HepG2 (cell line): ENCODE data around the gene PFN2. TPM values are rescaled to one million over a fixed set of nuclear protein-coding genes. Genes with fewer than 3 reads are reported as not detected.
"Not testable (repeated sequence)": the region's sequence is repeated elsewhere in the genome, so short reads cannot be mapped to it uniquely, and the experiment has no call there.

ENCODE experiments used
- ATAC-seq: fragments of 200-7000 bp; cut with Tn5 transposase; 3 replicates; pipeline ENCODE4 v1.9.1; 2020; ENCODE audit warnings: mild to moderate bottlenecking, moderate library complexity
- BruUV-seq: library from RNA; stranded (reverse); fragments of 400-500 nt; replicated peaks from 2 replicates; lab custom pipeline; 2021; lab: Mats Ljungman, UMichigan
- CTCF ChIA-PET: fragments of 300-600 bp; formaldehyde crosslinking; extraction: SDS; loops from one replicate; lab custom pipeline; 2021; ENCODE audit warnings: low total read pairs, inconsistent platforms, low intra/inter-chr PET ratio; lab: Yijun Ruan, JAX
- POLR2A ChIA-PET: fragments of 350-600 bp; sonication (Branson Sonifier 250); formaldehyde crosslinking; loops from one replicate; lab custom pipeline; 2020; ENCODE audit warnings: antibody characterized with exemption, inconsistent platforms; lab: Yijun Ruan, JAX
- DNase-seq: peaks from one replicate; pipeline ENCODE4 v3.0.0-alpha.2; 2015; ENCODE audit warnings: low spot score
- FAIRE-seq: peaks from 3 replicates; lab custom pipeline; 2011; peaks lifted over from hg19 to GRCh38; lab: Jason Lieb, UNC
- H2AFZ ChIP-seq: one replicate; pipeline ENCODE4 v1.6.1; 2011; ENCODE audit warnings: low read length, inconsistent platforms
- H3K27ac ChIP-seq: fragments of 300-600 bp; 3 replicates; pipeline ENCODE4 v1.8.0; 2011; ENCODE audit warnings: mixed run types, mild to moderate bottlenecking, mixed read lengths, low read length, inconsistent platforms; ENCODE audit not compliant: insufficient read depth; ENCODE audit errors: extremely low read length
- H3K27me3 ChIP-seq, 2 experiments: fragments of 200-600 bp in 1 of 2; 2 replicates in 1 of 2; 3 replicates in 1 of 2; pipeline versions ENCODE4 v1.6.0 to v1.8.0; 2011; ENCODE audit warnings: low read length in 2 of 2, mild to moderate bottlenecking in 2 of 2, moderate library complexity in 2 of 2, inconsistent platforms in 1 of 2; ENCODE audit not compliant: insufficient read depth in 2 of 2, control insufficient read depth in 1 of 2
- H3K36me3 ChIP-seq, 2 experiments: fragments of 200-600 bp in 1 of 2; replicated peaks in 1 of 2; 2 replicates in 1 of 2; 3 replicates in 1 of 2; pipeline versions ENCODE4 v1.5.1 to v1.8.0; 2011; ENCODE audit warnings: low read length in 2 of 2, inconsistent platforms in 1 of 2; ENCODE audit not compliant: insufficient read depth in 2 of 2, control insufficient read depth in 1 of 2
- H3K4me1 ChIP-seq: 2 replicates; pipeline ENCODE4 v1.5.1; 2012; ENCODE audit warnings: low read length, inconsistent platforms; ENCODE audit not compliant: insufficient read depth
- H3K4me2 ChIP-seq: 2 replicates; pipeline ENCODE4 v1.6.0; 2011; ENCODE audit warnings: low read depth, low read length, inconsistent platforms
- H3K4me3 ChIP-seq, 3 experiments: fragments of 200-600 bp in 1 of 3; sonication (generic), shearing (Covaris generic) in 1 of 3; replicated peaks in 1 of 3; 2 replicates each; pipeline ENCODE4 v1.5.1; 2011 to 2016; ENCODE audit warnings: low read length in 3 of 3, inconsistent platforms in 2 of 3, low read depth in 2 of 3, mild to moderate bottlenecking in 2 of 3, control low read depth in 1 of 3, mixed read lengths in 1 of 3; ENCODE audit not compliant: insufficient read depth in 1 of 3
- H3K79me2 ChIP-seq: one replicate; pipeline ENCODE4 v1.6.1; 2011; ENCODE audit warnings: low read length, inconsistent platforms; ENCODE audit not compliant: insufficient read depth
- H3K9ac ChIP-seq: 2 replicates; pipeline ENCODE4 v1.6.0; 2011; ENCODE audit warnings: mild to moderate bottlenecking, low read depth, low read length, inconsistent platforms; ENCODE audit not compliant: insufficient read depth
- H3K9me3 ChIP-seq: 2 replicates; pipeline ENCODE4 v1.5.1; 2012; ENCODE audit warnings: mild to moderate bottlenecking, low read length
- H4K20me1 ChIP-seq: 2 replicates; pipeline ENCODE4 v1.6.0; 2011; ENCODE audit warnings: inconsistent platforms, mild to moderate bottlenecking, low read length, moderate library complexity; ENCODE audit not compliant: insufficient read depth
- CREM ChIP-seq, 2 experiments: sonication (generic) in 1 of 2; formaldehyde crosslinking in 1 of 2; IDR thresholded peaks; 2 replicates each; pipeline versions ENCODE4 v1.4.0 to v1.6.1; 2016 to 2020; ENCODE audit warnings: antibody characterized with exemption in 1 of 2, mild to moderate bottlenecking in 1 of 2, missing genetic modification reagents in 1 of 2
- E2F2 ChIP-seq: sonication (generic); formaldehyde crosslinking; IDR thresholded peaks from 2 replicates; pipeline ENCODE4 v1.4.0; 2020; ENCODE audit warnings: missing genetic modification reagents, borderline replicate concordance
- MAFF ChIP-seq: IDR thresholded peaks from 2 replicates; pipeline ENCODE4 v1.6.1; 2011; ENCODE audit warnings: low read depth, low read length, improper control_type of control experiment
- MAFK ChIP-seq, 2 experiments: IDR thresholded peaks in 1 of 2; conservative IDR thresholded peaks in 1 of 2; 2 replicates each; pipeline ENCODE4 v1.6.1; 2011; ENCODE audit warnings: improper control_type of control experiment in 2 of 2, low read length in 2 of 2
- PRMT3 ChIP-seq: sonication (generic); formaldehyde crosslinking; IDR thresholded peaks from 2 replicates; pipeline ENCODE4 v1.8.1; 2022; ENCODE audit warnings: low read depth, mild to moderate bottlenecking, moderate library complexity, missing genetic modification reagents, borderline replicate concordance
- TBP ChIP-seq: sonication (generic); formaldehyde crosslinking; IDR thresholded peaks from 2 replicates; pipeline ENCODE4 v1.5.0; 2020; ENCODE audit warnings: missing genetic modification reagents
- WIZ ChIP-seq: sonication (generic); formaldehyde crosslinking; IDR thresholded peaks from 2 replicates; pipeline ENCODE4 v1.5.1; 2020; ENCODE audit warnings: mild to moderate bottlenecking, missing genetic modification reagents
- ZBTB14 ChIP-seq: sonication (generic); formaldehyde crosslinking; IDR thresholded peaks from 2 replicates; pipeline ENCODE4 v1.4.0; 2020; ENCODE audit warnings: missing genetic modification reagents
- ZNF263 ChIP-seq: sonication (generic); formaldehyde crosslinking; IDR thresholded peaks from 2 replicates; pipeline ENCODE4 v1.4.0; 2020; ENCODE audit warnings: missing genetic modification reagents
- ZNF513 ChIP-seq: sonication (generic); formaldehyde crosslinking; conservative IDR thresholded peaks from 2 replicates; pipeline ENCODE4 v1.5.0; 2020; ENCODE audit warnings: missing genetic modification reagents
- ZNF580 ChIP-seq: IDR thresholded peaks from 2 replicates; pipeline ENCODE4 v1.6.1; 2016; ENCODE audit warnings: low read depth, borderline replicate concordance
- ZNF747 ChIP-seq: sonication (generic); formaldehyde crosslinking; IDR thresholded peaks from 2 replicates; pipeline ENCODE4 v1.8.1; 2023; ENCODE audit warnings: missing genetic modification reagents, mild to moderate bottlenecking, borderline replicate concordance
- WGBS: methylation state at CpG from one replicate; pipeline ENCODE4 v1.1.6; 2017; ENCODE audit warnings: low lambda C conversion rate; 5-methylcytosine and 5-hydroxymethylcytosine counted together
- in situ Hi-C: cut with HindIII; loops from 2 replicates; pipeline ENCODE4 v1.10.0; 2017; ENCODE audit warnings: low pct_unique_long_range_greater_than_20kb; ENCODE audit not compliant: extremely low pct_ligation_motif_present
- intact Hi-C: fragments of 100-400 bp; cut with micrococcal nuclease; formaldehyde crosslinking; loops from one replicate; pipeline ENCODE4 v1.10.0; 2022; ENCODE audit not compliant: unreplicated experiment
- polyA plus RNA-seq, 8 experiments: library from polyadenylated mRNA; depleted of rRNA in 3 of 8; stranded (reverse) in 7 of 8; unstranded in 1 of 8; fragments of >200 nt; fragmentation: Illumina TruSeq in 4 of 8; extraction: Trizol in 4 of 8; gene quantifications; 2 replicates each; pipeline versions ENCODE4 v1.2.1 to v1.2.3, GENCODE V29; 2011 to 2016; ENCODE audit warnings: low read depth in 4 of 8, missing spikeins in 1 of 8, mixed read lengths in 1 of 8; ENCODE audit not compliant: insufficient read depth in 1 of 8
- total RNA-seq, 5 experiments: library from RNA; depleted of rRNA; stranded (reverse); fragments of >200 nt; fragmentation: Illumina TruSeq; extraction: Trizol; gene quantifications; 2 replicates each; pipeline ENCODE4 v1.2.3, GENCODE V29; 2016; ENCODE audit warnings: low read depth in 1 of 5

PFN2 gene
- total and polyA plus RNA-seq, 2 of the 13 experiments (the other 11 are each of a cell fraction or from before 2014, with no cell fraction given) = 57.3 to 150 TPM

GRCh38 chr3:149938392-149939055 lies 32.2 kb downstream of the PFN2 start:
- intact Hi-C loops = loop anchor here (10.0 kb wide), 1 partner anchor 476 kb away; no protein-coding TSS in a partner anchor
- DNase-seq, POLR2A ChIA-PET, BruUV-seq, H3K9me3 ChIP-seq, H3K9ac ChIP-seq, H3K4me1 ChIP-seq, in situ Hi-C loops, H3K4me3 ChIP-seq, H3K36me3 ChIP-seq, H4K20me1 ChIP-seq, H3K27ac ChIP-seq, H3K27me3 ChIP-seq, H2AFZ ChIP-seq, H3K79me2 ChIP-seq, H3K4me2 ChIP-seq, ATAC-seq, CTCF ChIA-PET, FAIRE-seq: not testable (repeated sequence)
- WGBS = 93% methylated on average over 3 of the region's 3 CpGs
- TF ChIP-seq MAFK (conservative IDR thresholded peaks at IDR 0.05 in 1 of 2, IDR thresholded peaks at IDR 0.05 in 1 of 2; ENCODE audit: low read length in 2 of 2) (peak; percentile 42 to 55; a peak in 2 of 4 replicates), MAFF (0 out of 2 replicates have a peak, but pooled peaks have one; percentile 25)

- in situ Hi-C loops = no loop called here
- H2AFZ ChIP-seq = no peak overlapping the region
- ChIA-PET CTCF (interaction anchor here (0.9 to 1.9 kb wide), 2 partner anchors 247 to 284 kb away, joined by 6 to 14 read pairs; no protein-coding TSS in a partner anchor), POLR2A (no interaction called here)
- no peak overlapping the region for H3K9ac ChIP-seq
- intact Hi-C loops = loop anchor here (1.0 to 10.0 kb wide), 3 partner anchors 247 to 478 kb away; no protein-coding TSS in a partner anchor
- no peaks in the 10 kb centered on the region for H3K4me1 ChIP-seq
- no peak overlapping the region for H3K4me3 ChIP-seq
- FAIRE-seq = no peak
- H3K4me2 ChIP-seq = no peak overlapping the region
- H3K36me3 ChIP-seq = peaks cover 0 to 11% of the 10 kb centered on the region in 2 experiments; a peak in 3 of 5 replicates
- BruUV-seq = no TSS peak
- H3K79me2 ChIP-seq = no peaks in the 10 kb centered on the region
- peak; percentile 47 for DNase-seq
- peak; percentile 88 for ATAC-seq
- WGBS = 27% methylated on average over 7 of the region's 7 CpGs
- H4K20me1 ChIP-seq = no peaks in the 10 kb centered on the region
- no peaks in the 10 kb centered on the region for H3K9me3 ChIP-seq
- H3K27ac ChIP-seq = no peak overlapping the region
- H3K27me3 ChIP-seq = no peaks in the 10 kb centered on the region
- TF ChIP-seq WIZ (CRISPR knock-in tag) (no peak), ZNF747 (CRISPR knock-in tag) (no peak), ZBTB14 (no peak), ZNF580 (0 out of 2 replicates have a peak, but pooled peaks have one; percentile 38), ZNF263 (CRISPR knock-in tag) (no peak), E2F2 (CRISPR knock-in tag) (no peak), CREM (IDR thresholded peaks at IDR 0.05) (no peak), CREM (CRISPR knock-in tag; IDR thresholded peaks at IDR 0.05) (no peak), TBP (CRISPR knock-in tag) (no peak), ZNF513 (CRISPR knock-in tag) (no peak), PRMT3 (CRISPR knock-in tag) (no peak)
Measured at GRCh38 chr3:149936812-149937230, 33.9 kb downstream of the PFN2 start.
